HG03575 (cell line): Measurements from ENCODE around the gene VPS26B.

ENCODE experiments used
- ATAC-seq: cut with Tn5 transposase; IDR thresholded peaks from one replicate; pipeline ENCODE4 v1.9.1; 2021; ENCODE audit not compliant: unreplicated experiment, insufficient number of reproducible peaks, low FRiP score; ENCODE audit errors: extremely low read depth

VPS26B gene

GRCh38 chr11:134229126-134229790 lies 4.8 kb downstream of the VPS26B start:
- ATAC-seq, result no peak

- no peak for ATAC-seq
Observed at GRCh38 chr11:134230339-134230738, 5.9 kb downstream of the VPS26B start.

- no peak for ATAC-seq
Observed at GRCh38 chr11:134231958-134232659, 7.6 kb downstream of the VPS26B start.

- no peak for ATAC-seq
Observed at GRCh38 chr11:134233729-134234179, 9.3 kb downstream of the VPS26B start.

- no peak for ATAC-seq
Observed at GRCh38 chr11:134235399-134235798, 10.9 kb downstream of the VPS26B start.

- ATAC-seq, result no peak
Observed at GRCh38 chr11:134236834-134237556, 12.5 kb downstream of the VPS26B start.

- no peak for ATAC-seq
Observed at GRCh38 chr11:134237557-134237922, 13.1 kb downstream of the VPS26B start.

- ATAC-seq, result no peak
Observed at GRCh38 chr11:134238956-134239355, 14.5 kb downstream of the VPS26B start.

GRCh38 chr11:134240592-134240991 lies 16.1 kb downstream of the VPS26B start:
- ATAC-seq, result no peak

- no peak for ATAC-seq
Observed at GRCh38 chr11:134242376-134242775, 17.9 kb downstream of the VPS26B start.

GRCh38 chr11:134243913-134244312 lies 19.4 kb downstream of the VPS26B start:
- ATAC-seq, result no peak

- ATAC-seq, result no peak
Observed at GRCh38 chr11:134244593-134244992, 20.1 kb downstream of the VPS26B start.

- no peak for ATAC-seq
Observed at GRCh38 chr11:134245434-134245833, 21.0 kb downstream of the VPS26B start.

- ATAC-seq, result no peak
Observed at GRCh38 chr11:134246100-134246499, 21.6 kb downstream of the VPS26B start.

- ATAC-seq, result no peak
Observed at GRCh38 chr11:134246678-134247077, 22.2 kb downstream of the VPS26B start.

GRCh38 chr11:134248910-134249480 lies 24.5 kb downstream of the VPS26B start:
- ATAC-seq, result no peak

- ATAC-seq, result no peak
Observed at GRCh38 chr11:134250246-134250645, 25.8 kb downstream of the VPS26B start.

- ATAC-seq, result no peak
Observed at GRCh38 chr11:134250675-134251074, 26.2 kb downstream of the VPS26B start.

GRCh38 chr11:134252346-134253187 lies 28.1 kb downstream of the VPS26B start:
- peak; percentile 20 for ATAC-seq
